Endothelial cell of umbilical vein (primary cell): ENCODE measurements around the gene TIMM21. TPM values are rescaled to one million over a fixed set of nuclear protein-coding genes. Genes with fewer than 3 reads are reported as not detected.

Source experiments
- BruUV-seq: library from RNA; stranded (reverse); fragments of 400-500 nt; replicated peaks from 2 replicates; lab custom pipeline; 2021; lab: Mats Ljungman, UMichigan
- CTCF ChIA-PET: fragments of 300-600, 350-600 bp; sonication (Branson Sonifier 250); formaldehyde crosslinking; loops from one replicate; lab custom pipeline; 2021; ENCODE audit warnings: antibody characterized with exemption, inconsistent platforms; lab: Charles Lee
- POLR2A ChIA-PET: fragments of 300-600, 350-600 bp; sonication (Branson Sonifier 250); formaldehyde crosslinking; loops from one replicate; lab custom pipeline; 2021; ENCODE audit warnings: antibody characterized with exemption, inconsistent platforms; lab: Charles Lee
- DNase-seq: peaks from one replicate; pipeline ENCODE4 v3.0.0-alpha.2; 2011; ENCODE audit warnings: low read depth, low spot score
- FAIRE-seq: peaks from 2 replicates; lab custom pipeline; 2011; peaks lifted over from hg19 to GRCh38; lab: Jason Lieb, UNC
- H2AFZ ChIP-seq: 2 replicates; pipeline ENCODE4 v1.6.0; 2012; ENCODE audit warnings: low read depth, low read length, control low read depth, inconsistent platforms
- H3K27ac ChIP-seq: 2 replicates; pipeline ENCODE4 v1.5.1; 2011; ENCODE audit warnings: low read depth, mild to moderate bottlenecking, control low read depth, low read length, moderate library complexity; ENCODE audit not compliant: insufficient read depth
- H3K27me3 ChIP-seq, 2 experiments: 2 replicates each; pipeline versions ENCODE4 v1.6.0 to v1.6.1; 2011; ENCODE audit warnings: low read length in 2 of 2, mixed read lengths in 1 of 2; ENCODE audit not compliant: control insufficient read depth in 2 of 2, insufficient read depth in 2 of 2
- H3K36me3 ChIP-seq, 2 experiments: 2 replicates in 1 of 2; 3 replicates in 1 of 2; pipeline ENCODE4 v1.5.1; 2011; ENCODE audit warnings: low read length in 2 of 2, mild to moderate bottlenecking in 1 of 2, moderate library complexity in 1 of 2; ENCODE audit not compliant: control insufficient read depth in 2 of 2, insufficient read depth in 2 of 2; ENCODE audit errors: extremely low read depth in 1 of 2
- H3K4me1 ChIP-seq: 3 replicates; pipeline ENCODE4 v1.5.1; 2011; ENCODE audit warnings: mild to moderate bottlenecking, low read length; ENCODE audit not compliant: control insufficient read depth, insufficient read depth; ENCODE audit errors: extremely low read depth
- H3K4me2 ChIP-seq: 2 replicates; pipeline ENCODE4 v1.6.1; 2011; ENCODE audit warnings: low read length, control low read depth, mixed read lengths; ENCODE audit not compliant: insufficient read depth
- H3K4me3 ChIP-seq, 3 experiments: fragments of 200-600 bp in 1 of 3; sonication (generic), shearing (Covaris generic) in 1 of 3; replicated peaks in 1 of 3; 2 replicates each; pipeline ENCODE4 v1.5.1; 2011 to 2016; ENCODE audit warnings: control low read depth in 3 of 3, low read length in 3 of 3, mild to moderate bottlenecking in 2 of 3, inconsistent platforms in 1 of 3, low read depth in 1 of 3, moderate library complexity in 1 of 3; ENCODE audit not compliant: insufficient read depth in 1 of 3
- H3K79me2 ChIP-seq: 2 replicates; pipeline ENCODE4 v1.6.0; 2012; ENCODE audit warnings: low read length, inconsistent platforms; ENCODE audit not compliant: control insufficient read depth, insufficient read depth
- H3K9ac ChIP-seq: replicated peaks from 2 replicates; pipeline ENCODE3; 2011; ENCODE audit warnings: low read length, control low read depth; ENCODE audit not compliant: insufficient read depth; ENCODE audit errors: extremely low read depth
- H3K9me1 ChIP-seq: replicated peaks from 3 replicates; pipeline ENCODE4 v1.6.0; 2011; ENCODE audit warnings: mild to moderate bottlenecking, low read length; ENCODE audit not compliant: control insufficient read depth, insufficient read depth; ENCODE audit errors: extremely low read depth
- H3K9me3 ChIP-seq: replicated peaks from 2 replicates; pipeline ENCODE4 v1.5.1; 2012; ENCODE audit warnings: low read length, inconsistent platforms; ENCODE audit not compliant: control insufficient read depth, insufficient read depth
- H4K20me1 ChIP-seq: replicated peaks from 2 replicates; pipeline ENCODE3; 2011; ENCODE audit warnings: mild to moderate bottlenecking, low read length; ENCODE audit not compliant: control insufficient read depth, insufficient read depth; ENCODE audit errors: extremely low read depth
- EZH2 ChIP-seq: IDR thresholded peaks from 2 replicates; pipeline ENCODE4 v1.6.1; 2012; ENCODE audit warnings: borderline replicate concordance, low read depth, mild to moderate bottlenecking, moderate library complexity, low read length, inconsistent platforms; ENCODE audit not compliant: severe bottlenecking
- GATA2 ChIP-seq: IDR thresholded peaks from 2 replicates; pipeline ENCODE4 v1.7.0; 2011; ENCODE audit warnings: low read depth, mild to moderate bottlenecking, moderate library complexity, mixed read lengths, low read length; ENCODE audit not compliant: insufficient read length, insufficient read depth
- JUN ChIP-seq: IDR thresholded peaks from 2 replicates; pipeline ENCODE4 v1.6.1; 2011; ENCODE audit warnings: borderline replicate concordance, low read depth; ENCODE audit not compliant: insufficient read length, insufficient read depth
- POLR2AphosphoS5 ChIP-seq: IDR thresholded peaks from 2 replicates; pipeline ENCODE4 v1.6.1; 2012; ENCODE audit warnings: low read depth, mild to moderate bottlenecking, control low read depth, low read length, moderate library complexity; ENCODE audit not compliant: insufficient read depth
- dilution Hi-C: fragments of 300-500 bp; cut with MboI; formaldehyde crosslinking; loops from one replicate; pipeline ENCODE4 v1.15.0; 2019; ENCODE audit warnings: low sequenced_read_pairs; ENCODE audit not compliant: extremely low pct_ligation_motif_present
- intact Hi-C: fragments of 100-400 bp; cut with micrococcal nuclease; formaldehyde crosslinking; loops from one replicate; pipeline ENCODE4 v1.10.0; 2022
- polyA plus RNA-seq, 4 experiments: library from polyadenylated mRNA; depleted of rRNA in 3 of 4; stranded (reverse) in 3 of 4; unstranded in 1 of 4; fragments of >200 nt; gene quantifications; 2 replicates each; pipeline versions ENCODE4 v1.2.1 to v1.2.3, GENCODE V29; 2011 to 2012; ENCODE audit warnings: missing spikeins in 1 of 4
- total RNA-seq: library from RNA; stranded (reverse); gene quantifications from 2 replicates; pipeline ENCODE4 v1.2.3, GENCODE V29; 2021
- TF ChIP-seq, protein P1 (sequence below), 2 donors: IDR thresholded peaks; 1 replicate in 1 of 2; 2 replicates in 1 of 2; pipeline ENCODE4 v1.5.1; 2011; ENCODE audit warnings: low read length in 2 of 2, mild to moderate bottlenecking in 2 of 2, moderate library complexity in 2 of 2, control low read depth in 1 of 2, inconsistent platforms in 1 of 2, low read depth in 1 of 2; ENCODE audit not compliant: insufficient read depth in 1 of 2; ENCODE audit errors: extremely low read depth in 1 of 2
- TF ChIP-seq, protein P2 (sequence below): IDR thresholded peaks from 2 replicates; pipeline ENCODE4 v1.6.1; 2011; ENCODE audit not compliant: insufficient read depth, insufficient read length

TIMM21 gene
- total and polyA plus RNA-seq, 2 donors (not counting 3 experiments of a cell fraction or from before 2014, with no cell fraction given) = 22.9 to 38.9 TPM

DNA sequence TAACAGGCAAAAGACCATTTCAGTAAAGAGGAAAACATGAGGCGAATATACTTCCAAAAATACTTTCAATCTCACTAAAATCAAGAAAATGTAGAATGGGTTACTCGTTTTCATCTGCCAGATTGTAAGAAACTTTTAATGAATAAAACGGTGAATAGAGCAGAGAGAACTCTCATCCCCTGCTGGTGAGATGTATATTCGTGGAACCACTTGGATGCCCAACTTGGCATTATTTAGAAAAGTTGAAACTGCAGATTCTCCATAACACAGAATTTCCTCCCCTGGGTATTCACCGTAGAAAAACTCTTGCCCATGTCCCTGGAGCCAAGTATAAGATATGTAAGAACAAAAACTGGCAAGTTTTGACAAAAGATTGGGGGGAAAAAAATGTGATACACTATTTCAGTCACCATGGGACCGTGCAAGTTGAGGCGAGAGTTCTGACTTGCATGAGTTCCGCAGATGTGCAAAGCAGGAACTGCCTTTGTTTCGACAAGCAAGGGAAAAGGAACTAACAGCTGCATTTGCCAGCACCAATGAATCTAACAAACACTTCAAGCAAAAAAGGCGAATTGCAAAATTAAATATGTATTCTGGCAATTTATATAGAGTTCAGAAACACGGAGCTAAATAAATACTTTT, 14.8 kb downstream of the TIMM21 start:
- Histone ChIP-seq H3K27ac (no peak overlapping the region), H3K79me2 (no peaks in the 10 kb centered on the region), H3K4me1 (no peaks in the 10 kb centered on the region), H3K9me1 (no peaks in the 10 kb centered on the region), H3K9me3 (no peaks in the 10 kb centered on the region), H3K4me3 (no peak overlapping the region), H3K27me3 (no peaks in the 10 kb centered on the region), H3K4me2 (no peak overlapping the region), H3K9ac (no peak overlapping the region), H3K36me3 (peaks cover 3 to 6% of the 10 kb centered on the region in 2 experiments), H2AFZ (no peak overlapping the region), H4K20me1 (no peaks in the 10 kb centered on the region)
- FAIRE-seq (no peak), DNase-seq (no peak)
- POLR2A ChIA-PET = no interaction called here
- BruUV-seq = no TSS peak
- CTCF ChIA-PET = no interaction called here
- TF ChIP-seq JUN (no peak), GATA2 (no peak), POLR2AphosphoS5 (no peak), EZH2 (no peak)
- TF ChIP-seq, protein P1, sequence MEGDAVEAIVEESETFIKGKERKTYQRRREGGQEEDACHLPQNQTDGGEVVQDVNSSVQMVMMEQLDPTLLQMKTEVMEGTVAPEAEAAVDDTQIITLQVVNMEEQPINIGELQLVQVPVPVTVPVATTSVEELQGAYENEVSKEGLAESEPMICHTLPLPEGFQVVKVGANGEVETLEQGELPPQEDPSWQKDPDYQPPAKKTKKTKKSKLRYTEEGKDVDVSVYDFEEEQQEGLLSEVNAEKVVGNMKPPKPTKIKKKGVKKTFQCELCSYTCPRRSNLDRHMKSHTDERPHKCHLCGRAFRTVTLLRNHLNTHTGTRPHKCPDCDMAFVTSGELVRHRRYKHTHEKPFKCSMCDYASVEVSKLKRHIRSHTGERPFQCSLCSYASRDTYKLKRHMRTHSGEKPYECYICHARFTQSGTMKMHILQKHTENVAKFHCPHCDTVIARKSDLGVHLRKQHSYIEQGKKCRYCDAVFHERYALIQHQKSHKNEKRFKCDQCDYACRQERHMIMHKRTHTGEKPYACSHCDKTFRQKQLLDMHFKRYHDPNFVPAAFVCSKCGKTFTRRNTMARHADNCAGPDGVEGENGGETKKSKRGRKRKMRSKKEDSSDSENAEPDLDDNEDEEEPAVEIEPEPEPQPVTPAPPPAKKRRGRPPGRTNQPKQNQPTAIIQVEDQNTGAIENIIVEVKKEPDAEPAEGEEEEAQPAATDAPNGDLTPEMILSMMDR (IDR thresholded peaks at IDR 0.05; ENCODE audit: extremely low read depth in 1 of 2, insufficient read depth in 1 of 2, low read depth in 1 of 2, low read length in 2 of 2) = no peak
- TF ChIP-seq, protein P2, sequence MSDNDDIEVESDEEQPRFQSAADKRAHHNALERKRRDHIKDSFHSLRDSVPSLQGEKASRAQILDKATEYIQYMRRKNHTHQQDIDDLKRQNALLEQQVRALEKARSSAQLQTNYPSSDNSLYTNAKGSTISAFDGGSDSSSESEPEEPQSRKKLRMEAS = no peak
- intact Hi-C loops = no loop called here
- dilution Hi-C loops = no loop called here
